OCI-LY1 (cell line): ENCODE measurements around the gene MOB2.

Experiments used
- CTCF ChIP-seq: fragments of 200-600 bp; sonication (generic), shearing (Covaris generic); IDR thresholded peaks from 2 replicates; pipeline ENCODE4 v1.5.1; 2017; ENCODE audit warnings: mild to moderate bottlenecking, antibody characterized with exemption, low read length, moderate library complexity, mixed read lengths
- EZH2 ChIP-seq: fragments of 200-600 bp; sonication (generic), shearing (Covaris generic); IDR thresholded peaks from 2 replicates; pipeline ENCODE4 v1.8.0; 2017; ENCODE audit warnings: borderline replicate concordance, mixed run types, mild to moderate bottlenecking, antibody characterized with exemption, low read length, moderate library complexity, mixed read lengths

GRCh38 chr11:1462698-1462975, 23.9 kb downstream of the MOB2 start:
- TF ChIP-seq CTCF (no peak), EZH2 (no peak)
